K562 (cell line): ENCODE results near the gene MIER2.

Source experiments
- BCLAF1 ChIP-seq, 2 experiments: fragments of 450-650 bp in 1 of 2; IDR thresholded peaks; 2 replicates each; pipeline ENCODE4 v1.6.1; 2011 to 2017; ENCODE audit warnings: low read depth in 2 of 2, antibody characterized with exemption in 1 of 2, borderline replicate concordance in 1 of 2, low read length in 1 of 2, mild to moderate bottlenecking in 1 of 2, mixed read lengths in 1 of 2; ENCODE audit not compliant: control insufficient read depth in 1 of 2
- EZH2 ChIP-seq: IDR thresholded peaks from 2 replicates; pipeline ENCODE4 v1.6.1; 2012; ENCODE audit warnings: low read depth, mild to moderate bottlenecking, inconsistent platforms, low read length, borderline replicate concordance
- RBFOX2 ChIP-seq: fragments of 200-400 bp; formaldehyde crosslinking; IDR thresholded peaks from 2 replicates; pipeline ENCODE4 v1.6.1; 2017; ENCODE audit warnings: low read depth, mild to moderate bottlenecking, low read length, moderate library complexity
- SIX5 ChIP-seq, 2 experiments: IDR thresholded peaks; 2 replicates each; pipeline ENCODE4 v1.6.1; 2011; ENCODE audit warnings: low read length in 2 of 2, borderline replicate concordance in 1 of 2, low read depth in 1 of 2, mild to moderate bottlenecking in 1 of 2, moderate library complexity in 1 of 2; ENCODE audit not compliant: insufficient read depth in 1 of 2
- SP1 ChIP-seq: sonication (generic); formaldehyde crosslinking; IDR thresholded peaks from 2 replicates; pipeline ENCODE4 v1.8.1; 2022; ENCODE audit warnings: mild to moderate bottlenecking, missing genetic modification reagents
- STAG1 ChIP-seq: sonication (generic); formaldehyde crosslinking; IDR thresholded peaks from 2 replicates; pipeline ENCODE4 v1.5.0; 2020; ENCODE audit warnings: missing genetic modification reagents, borderline replicate concordance
- U2AF1 ChIP-seq: fragments of 200-400 bp; formaldehyde crosslinking; optimal IDR thresholded peaks from 2 replicates; pipeline ENCODE3; 2017; ENCODE audit warnings: mild to moderate bottlenecking, low read depth, low read length, moderate library complexity
- XRCC5 ChIP-seq: fragments of 200-400 bp; formaldehyde crosslinking; IDR thresholded peaks from 2 replicates; pipeline ENCODE4 v1.6.1; 2017; ENCODE audit warnings: low read depth, mild to moderate bottlenecking, low read length
- TF ChIP-seq, protein P1 (sequence below), 2 experiments: IDR thresholded peaks; 2 replicates each; pipeline ENCODE4 v1.6.1; 2011; ENCODE audit warnings: borderline replicate concordance in 1 of 2, control low read depth in 1 of 2, low read depth in 1 of 2, low read length in 1 of 2, mild to moderate bottlenecking in 1 of 2, mixed read lengths in 1 of 2, moderate library complexity in 1 of 2; ENCODE audit not compliant: insufficient read depth in 1 of 2, insufficient read length in 1 of 2, poor library complexity in 1 of 2, severe bottlenecking in 1 of 2; ENCODE audit errors: extremely low read depth in 1 of 2
- TF ChIP-seq, protein P2 (sequence below), 3 experiments: IDR thresholded peaks in 2 of 3; conservative IDR thresholded peaks in 1 of 3; 2 replicates each; pipeline ENCODE4 v1.5.1; 2011 to 2012; ENCODE audit warnings: low read length in 3 of 3, mild to moderate bottlenecking in 3 of 3, control low read depth in 2 of 3, improper control_type of control experiment in 1 of 3, inconsistent platforms in 1 of 3, low read depth in 1 of 3, mixed read lengths in 1 of 3, moderate library complexity in 1 of 3; ENCODE audit not compliant: insufficient read depth in 2 of 3

DNA sequence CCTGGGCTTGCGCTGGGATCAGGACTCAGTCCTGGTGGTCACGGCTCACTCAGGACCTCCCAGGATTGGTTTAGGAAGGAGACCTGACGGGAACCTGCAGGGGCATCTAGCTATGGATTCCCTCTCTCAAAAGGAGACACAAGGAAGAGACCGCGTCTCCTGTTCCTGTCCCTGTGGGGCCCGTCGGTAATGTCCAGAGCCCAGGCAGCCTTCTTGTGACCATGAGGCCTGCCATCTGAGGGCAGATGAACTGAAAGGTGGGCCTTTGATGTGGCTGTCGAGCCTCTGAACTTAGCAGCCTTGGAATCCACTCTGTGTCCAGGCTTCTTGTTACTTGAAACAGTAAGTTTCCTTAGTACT, 31.5 kb upstream of the MIER2 start:
- no peak for TF ChIP-seq STAG1
- TF ChIP-seq SP1 (CRISPR knock-in tag) = no peak
- TF ChIP-seq BCLAF1 (IDR thresholded peaks at IDR 0.05; ENCODE audit: borderline replicate concordance in 1 of 2, control insufficient read depth in 1 of 2, low read depth in 2 of 2, low read length in 1 of 2) = no peak
- TF ChIP-seq XRCC5 = no peak
- TF ChIP-seq EZH2 = no peak
- TF ChIP-seq RBFOX2 = no peak
- TF ChIP-seq U2AF1 = no peak
- TF ChIP-seq, protein P1, sequence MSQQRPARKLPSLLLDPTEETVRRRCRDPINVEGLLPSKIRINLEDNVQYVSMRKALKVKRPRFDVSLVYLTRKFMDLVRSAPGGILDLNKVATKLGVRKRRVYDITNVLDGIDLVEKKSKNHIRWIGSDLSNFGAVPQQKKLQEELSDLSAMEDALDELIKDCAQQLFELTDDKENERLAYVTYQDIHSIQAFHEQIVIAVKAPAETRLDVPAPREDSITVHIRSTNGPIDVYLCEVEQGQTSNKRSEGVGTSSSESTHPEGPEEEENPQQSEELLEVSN (IDR thresholded peaks at IDR 0.05; ENCODE audit: borderline replicate concordance in 1 of 2, extremely low read depth in 1 of 2, insufficient read depth in 1 of 2, insufficient read length in 1 of 2, low read depth in 1 of 2, low read length in 1 of 2, poor library complexity in 1 of 2, severe bottlenecking in 1 of 2) = no peak
- TF ChIP-seq, protein P2, sequence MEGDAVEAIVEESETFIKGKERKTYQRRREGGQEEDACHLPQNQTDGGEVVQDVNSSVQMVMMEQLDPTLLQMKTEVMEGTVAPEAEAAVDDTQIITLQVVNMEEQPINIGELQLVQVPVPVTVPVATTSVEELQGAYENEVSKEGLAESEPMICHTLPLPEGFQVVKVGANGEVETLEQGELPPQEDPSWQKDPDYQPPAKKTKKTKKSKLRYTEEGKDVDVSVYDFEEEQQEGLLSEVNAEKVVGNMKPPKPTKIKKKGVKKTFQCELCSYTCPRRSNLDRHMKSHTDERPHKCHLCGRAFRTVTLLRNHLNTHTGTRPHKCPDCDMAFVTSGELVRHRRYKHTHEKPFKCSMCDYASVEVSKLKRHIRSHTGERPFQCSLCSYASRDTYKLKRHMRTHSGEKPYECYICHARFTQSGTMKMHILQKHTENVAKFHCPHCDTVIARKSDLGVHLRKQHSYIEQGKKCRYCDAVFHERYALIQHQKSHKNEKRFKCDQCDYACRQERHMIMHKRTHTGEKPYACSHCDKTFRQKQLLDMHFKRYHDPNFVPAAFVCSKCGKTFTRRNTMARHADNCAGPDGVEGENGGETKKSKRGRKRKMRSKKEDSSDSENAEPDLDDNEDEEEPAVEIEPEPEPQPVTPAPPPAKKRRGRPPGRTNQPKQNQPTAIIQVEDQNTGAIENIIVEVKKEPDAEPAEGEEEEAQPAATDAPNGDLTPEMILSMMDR (IDR thresholded peaks at IDR 0.05 in 2 of 3, conservative IDR thresholded peaks at IDR 0.05 in 1 of 3; ENCODE audit: insufficient read depth in 2 of 3, low read depth in 1 of 3, low read length in 3 of 3) = no peak
- TF ChIP-seq SIX5 (IDR thresholded peaks at IDR 0.05; ENCODE audit: borderline replicate concordance in 1 of 2, insufficient read depth in 1 of 2, low read depth in 1 of 2, low read length in 2 of 2) = no peak
